ENCODE measurements around the gene PRDX4.

GRCh38 chrX:23621621-23622265, 45.5 kb upstream of the PRDX4 start:
- TF ChIP-seq CTCF (IDR thresholded peaks at IDR 0.05) (no peak), POLR2A (IDR thresholded peaks at IDR 0.05) (no peak)

Measured in body of pancreas (tissue), 4 donors.